Adrenal gland (tissue), 5 donors: Measurements from ENCODE around the gene DCAF7.

Source experiments
- POLR2A ChIP-seq, 2 donors: fragments of 450-650 bp; IDR thresholded peaks; one replicate each; pipeline ENCODE4 v1.6.1; 2017; ENCODE audit warnings: antibody characterized with exemption in 2 of 2, mild to moderate bottlenecking in 2 of 2, moderate library complexity in 1 of 2
- TF ChIP-seq, protein P1 (sequence below), 6 experiments: fragments of 450-650 bp in 4 of 6; fragments of 200-600 bp in 2 of 6; sonication (generic) in 1 of 6; IDR thresholded peaks; 1 replicate in 5 of 6; 2 replicates in 1 of 6; pipeline versions ENCODE4 v1.5.1 to v1.8.0; 2016 to 2021; ENCODE audit warnings: antibody characterized with exemption in 6 of 6, mild to moderate bottlenecking in 2 of 6, moderate library complexity in 1 of 6
- donor health status: DM: no; HTN: no; CAD: no.

- TF ChIP-seq, protein P1, sequence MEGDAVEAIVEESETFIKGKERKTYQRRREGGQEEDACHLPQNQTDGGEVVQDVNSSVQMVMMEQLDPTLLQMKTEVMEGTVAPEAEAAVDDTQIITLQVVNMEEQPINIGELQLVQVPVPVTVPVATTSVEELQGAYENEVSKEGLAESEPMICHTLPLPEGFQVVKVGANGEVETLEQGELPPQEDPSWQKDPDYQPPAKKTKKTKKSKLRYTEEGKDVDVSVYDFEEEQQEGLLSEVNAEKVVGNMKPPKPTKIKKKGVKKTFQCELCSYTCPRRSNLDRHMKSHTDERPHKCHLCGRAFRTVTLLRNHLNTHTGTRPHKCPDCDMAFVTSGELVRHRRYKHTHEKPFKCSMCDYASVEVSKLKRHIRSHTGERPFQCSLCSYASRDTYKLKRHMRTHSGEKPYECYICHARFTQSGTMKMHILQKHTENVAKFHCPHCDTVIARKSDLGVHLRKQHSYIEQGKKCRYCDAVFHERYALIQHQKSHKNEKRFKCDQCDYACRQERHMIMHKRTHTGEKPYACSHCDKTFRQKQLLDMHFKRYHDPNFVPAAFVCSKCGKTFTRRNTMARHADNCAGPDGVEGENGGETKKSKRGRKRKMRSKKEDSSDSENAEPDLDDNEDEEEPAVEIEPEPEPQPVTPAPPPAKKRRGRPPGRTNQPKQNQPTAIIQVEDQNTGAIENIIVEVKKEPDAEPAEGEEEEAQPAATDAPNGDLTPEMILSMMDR (IDR thresholded peaks at IDR 0.05) = no peak
- no peak for TF ChIP-seq POLR2A (IDR thresholded peaks at IDR 0.05)
Observed at GRCh38 chr17:63635787-63636186, 85.5 kb downstream of the DCAF7 start.
